ENCODE results near the gene PPCDC.

The PPCDC gene, protein sequence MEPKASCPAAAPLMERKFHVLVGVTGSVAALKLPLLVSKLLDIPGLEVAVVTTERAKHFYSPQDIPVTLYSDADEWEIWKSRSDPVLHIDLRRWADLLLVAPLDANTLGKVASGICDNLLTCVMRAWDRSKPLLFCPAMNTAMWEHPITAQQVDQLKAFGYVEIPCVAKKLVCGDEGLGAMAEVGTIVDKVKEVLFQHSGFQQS

DNA sequence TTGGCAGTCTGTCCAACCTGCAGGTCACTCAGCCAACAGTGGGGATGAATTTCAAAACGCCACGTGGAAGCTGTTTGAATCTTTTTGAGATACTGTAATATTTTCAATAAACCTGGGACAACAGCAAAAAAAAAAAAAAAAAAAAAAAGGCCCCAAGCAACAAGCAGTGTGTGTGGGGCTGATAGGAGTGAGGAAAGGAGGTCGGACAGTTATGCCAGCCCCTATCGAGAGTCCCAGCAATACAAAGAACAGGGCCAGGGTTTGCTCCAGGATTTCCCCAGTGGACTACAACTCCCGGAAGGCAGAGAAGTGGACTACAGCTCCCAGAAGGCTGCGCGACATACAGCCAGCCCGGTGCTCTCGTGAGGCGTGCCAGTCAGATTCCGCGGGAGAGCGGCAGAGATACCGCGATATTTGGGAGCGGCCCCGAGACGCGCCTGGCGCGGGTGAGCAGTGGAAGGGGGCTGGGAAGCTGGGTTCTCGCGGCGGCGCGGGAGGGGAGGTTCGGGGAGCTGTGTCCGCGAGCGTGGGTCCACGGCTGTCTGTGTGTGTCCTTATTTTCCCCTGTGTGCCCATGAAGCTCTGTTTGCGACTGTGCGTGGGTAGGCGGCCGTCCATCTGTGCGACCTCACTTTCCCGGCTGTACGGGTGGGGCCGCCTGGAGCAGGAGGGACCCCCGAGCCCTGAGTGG is at the start of gene PPCDC:
TSS of gene PPCDC (plus strand) at position 410 of the 691 bp plus-strand sequence. CDS start 4,729 bp downstream, outside the sequence.
- DNase-seq, result peak; percentile 94 to 95

DNA sequence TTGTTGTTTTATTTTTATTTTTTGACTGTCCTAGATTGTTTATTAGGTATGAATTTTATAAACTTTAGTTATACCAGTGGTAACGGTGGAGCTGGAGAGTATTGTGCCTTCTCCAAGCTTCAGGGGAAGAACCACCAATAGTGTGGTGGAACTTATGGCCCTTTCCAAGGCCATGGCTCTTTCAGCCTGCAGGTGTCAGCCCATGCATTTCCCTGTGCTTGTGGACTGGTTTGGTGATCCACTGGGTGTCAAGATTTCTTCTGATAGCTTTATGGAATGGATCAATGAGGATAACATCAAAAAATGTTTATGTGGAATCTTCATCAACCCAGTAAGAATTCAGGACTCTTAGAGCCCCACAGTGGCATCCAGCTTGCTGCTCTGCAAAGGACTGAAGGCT is 47.2 kb upstream of the PPCDC start:
- DNase-seq, result no peak

DNA sequence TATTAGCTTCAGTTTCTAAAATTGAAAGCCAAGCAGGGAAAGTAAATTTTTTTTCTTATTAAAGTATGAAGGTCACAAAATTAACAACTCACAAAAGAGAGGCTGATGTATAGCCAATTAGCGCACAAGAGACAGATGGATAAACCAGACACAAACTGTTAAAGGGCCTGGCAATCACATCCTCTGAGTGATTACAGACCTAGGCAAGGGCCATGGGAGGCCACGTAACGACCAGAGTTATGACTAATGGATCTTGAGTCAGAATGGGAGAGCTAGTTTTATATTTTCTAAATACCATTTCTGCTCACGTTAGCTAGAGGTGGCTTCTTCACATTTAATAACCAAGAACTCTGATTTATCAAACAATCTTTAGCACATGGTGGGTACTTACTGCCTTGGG is 45.8 kb upstream of the PPCDC start:
- DNase-seq, result no peak

DNA sequence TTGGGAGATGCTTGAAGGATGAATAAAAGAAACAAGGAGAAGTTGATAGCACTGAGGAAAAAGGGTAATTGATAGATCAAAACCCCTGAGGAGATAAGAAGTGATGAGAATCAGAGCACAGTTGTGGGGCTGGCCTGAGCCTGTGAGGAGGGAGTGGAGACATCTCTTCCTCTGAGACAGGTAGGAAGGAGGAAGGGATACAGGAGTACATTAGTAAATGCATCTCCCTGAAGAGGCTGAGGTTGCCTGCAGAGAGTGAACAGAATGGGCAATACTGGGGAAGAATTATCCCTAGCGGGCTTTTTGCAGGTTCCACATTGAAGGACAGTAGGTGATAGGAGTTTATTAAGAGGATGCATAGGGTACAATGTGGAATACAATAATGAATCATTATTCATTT is 45.3 kb upstream of the PPCDC start:
- no peak for DNase-seq

DNA sequence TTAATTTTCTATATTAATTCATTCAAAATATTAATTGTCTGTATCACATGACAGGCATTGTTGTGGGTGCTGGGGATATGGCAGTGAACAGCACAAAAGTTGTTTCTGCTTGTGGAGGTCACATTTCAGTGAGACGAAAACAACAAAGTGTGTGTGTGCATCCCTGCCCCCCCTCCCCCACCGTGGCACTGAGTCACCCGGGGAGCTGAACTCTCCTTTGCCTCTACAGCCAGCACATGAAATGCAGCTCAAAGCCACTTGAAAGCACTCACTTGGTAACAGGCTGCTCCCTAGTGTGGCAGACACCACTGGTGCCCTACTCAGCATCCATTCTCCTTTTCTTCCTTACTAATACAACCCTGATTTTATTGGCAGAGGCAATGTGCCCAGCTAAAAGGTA is 44.9 kb upstream of the PPCDC start:
- DNase-seq, result no peak

DNA sequence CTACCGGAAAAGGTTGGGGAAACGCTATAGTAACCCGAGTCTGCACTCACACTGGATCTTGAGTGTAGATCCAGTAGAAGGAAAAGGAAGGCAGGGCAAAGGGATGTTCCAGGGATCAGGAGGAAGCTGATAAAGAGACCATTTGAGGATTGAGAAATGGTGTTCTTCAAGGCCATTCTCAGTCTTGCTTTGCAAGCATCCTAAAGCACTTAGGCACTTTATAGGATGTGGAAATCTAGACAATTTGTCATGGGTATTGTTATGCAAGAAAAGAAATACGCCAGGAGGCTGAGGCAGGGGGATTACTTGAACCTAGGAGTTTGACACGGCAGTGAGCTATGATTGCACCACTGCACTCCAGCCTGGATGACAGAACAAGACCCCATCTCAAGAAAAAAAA is 41.2 kb upstream of the PPCDC start:
- DNase-seq, result no peak

DNA sequence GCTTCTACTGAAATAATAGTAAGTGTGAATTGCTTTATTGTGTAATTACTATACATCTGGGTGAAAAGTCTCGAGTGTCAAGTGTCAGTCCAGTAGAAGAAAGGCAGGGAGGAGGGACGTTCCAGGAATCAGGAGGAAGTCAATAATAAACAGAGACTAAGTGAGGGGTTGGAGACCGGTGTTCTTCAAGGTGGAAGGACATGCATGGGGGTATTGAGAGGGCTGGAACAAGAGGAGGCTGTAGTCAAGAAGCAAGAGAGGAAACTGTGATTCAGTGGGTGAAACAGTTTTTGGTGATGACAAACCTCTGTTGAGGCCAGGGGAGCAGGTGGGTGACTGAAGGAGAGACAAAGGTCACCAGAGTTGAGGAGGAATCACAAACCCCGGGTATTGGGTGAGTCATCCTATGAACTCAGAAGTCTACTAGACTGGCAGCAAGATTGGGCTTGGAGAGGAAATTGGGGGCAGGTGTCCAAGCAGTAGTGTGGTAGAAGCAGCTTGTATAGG is 39.6 kb upstream of the PPCDC start:
- DNase-seq, result no peak

DNA sequence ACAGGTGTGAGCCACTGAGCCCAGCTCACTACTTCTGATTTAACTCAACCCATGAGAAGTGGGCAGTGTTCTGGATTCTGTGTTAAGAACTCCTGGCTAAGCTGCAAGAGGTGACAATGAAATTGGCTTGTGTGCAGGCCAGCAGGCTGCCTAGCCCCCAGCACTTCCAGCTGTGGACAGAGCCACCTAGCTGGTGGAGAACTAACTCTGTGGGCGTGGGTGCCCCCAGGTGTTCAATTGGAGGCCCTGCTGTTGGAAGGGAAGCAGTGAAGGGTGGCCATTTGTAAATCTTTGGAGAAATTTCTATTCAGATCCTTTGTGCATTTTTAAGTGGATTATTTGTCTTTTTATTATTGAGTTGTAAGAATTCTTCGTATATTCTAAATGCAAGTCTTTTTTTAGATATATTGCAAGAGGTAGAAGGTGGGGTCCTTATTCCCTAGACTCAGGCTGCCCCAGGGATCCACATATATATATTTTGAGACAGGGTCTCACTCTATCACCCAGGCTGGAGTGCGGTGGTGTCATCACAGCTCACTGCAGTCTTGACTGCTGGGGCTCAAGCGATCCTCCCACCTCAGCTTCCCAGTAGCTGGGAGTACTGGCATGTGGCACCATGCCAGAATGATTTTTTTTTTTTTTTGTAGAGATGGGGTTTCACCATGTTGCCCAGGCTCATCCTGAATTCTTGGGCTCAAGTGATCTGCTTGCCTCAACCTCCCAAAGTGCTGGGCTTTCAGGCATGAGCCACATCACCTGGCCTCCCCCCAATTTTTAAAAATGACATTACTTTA is 35.2 kb upstream of the PPCDC start:
- peak; percentile 6 to 9 for DNase-seq

DNA sequence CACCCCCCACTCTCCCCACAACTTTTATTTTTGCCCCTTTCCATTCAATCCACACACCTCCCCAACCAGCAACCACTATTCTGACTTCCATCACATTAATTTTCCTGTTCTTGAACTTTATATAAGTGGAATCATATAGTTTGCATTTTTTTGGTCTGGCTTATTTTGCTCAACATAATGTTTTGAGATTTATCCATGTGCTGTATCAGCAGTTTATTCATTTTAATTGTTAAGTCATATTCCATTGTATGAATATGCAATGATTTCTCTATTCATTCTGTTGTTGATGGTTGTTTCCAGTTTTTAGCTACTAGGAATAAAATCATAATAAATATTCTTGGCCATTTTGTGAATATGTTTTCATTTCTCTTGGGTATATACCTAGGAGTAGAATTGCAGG is 33.9 kb upstream of the PPCDC start:
- DNase-seq, result no peak

DNA sequence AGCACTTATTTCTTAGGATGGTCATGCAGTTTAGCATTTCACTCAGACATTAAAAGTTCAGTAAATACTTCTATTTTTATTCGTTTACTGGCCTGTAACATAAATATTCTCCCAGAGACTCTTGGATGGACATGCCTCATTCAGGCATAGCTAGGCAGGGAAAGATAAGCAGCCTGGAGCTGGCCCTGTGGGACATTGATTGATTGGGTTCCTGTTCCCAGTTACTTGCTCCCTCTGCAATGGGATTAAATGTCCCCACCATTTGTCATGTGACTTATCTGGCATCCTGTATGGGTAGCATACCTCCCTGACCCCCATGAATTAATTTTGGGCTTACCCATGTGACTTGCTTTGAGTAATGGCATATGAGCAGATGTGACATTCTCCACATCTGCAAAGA is 30.8 kb upstream of the PPCDC start:
- no peak for DNase-seq

DNA sequence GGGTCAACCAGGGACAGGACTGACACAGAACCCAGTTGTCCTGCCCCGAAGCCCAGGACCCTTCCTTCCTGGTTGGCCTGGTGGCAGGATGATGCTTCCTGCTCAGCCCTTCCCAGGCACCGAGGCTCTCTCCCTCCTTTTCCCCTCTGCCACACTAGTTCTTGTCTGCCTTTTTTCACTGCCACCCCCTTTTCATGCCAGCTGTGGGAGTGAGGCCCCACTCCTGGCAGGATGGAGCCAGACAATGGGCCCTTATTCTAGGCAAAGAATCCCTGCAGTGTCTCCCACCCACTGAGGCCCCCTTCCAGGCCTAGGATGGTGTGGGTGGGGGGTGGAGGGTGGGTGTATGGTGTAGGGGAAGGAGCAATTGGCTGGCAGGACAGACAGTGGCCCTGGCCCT is 29.2 kb upstream of the PPCDC start:
- no peak for DNase-seq

DNA sequence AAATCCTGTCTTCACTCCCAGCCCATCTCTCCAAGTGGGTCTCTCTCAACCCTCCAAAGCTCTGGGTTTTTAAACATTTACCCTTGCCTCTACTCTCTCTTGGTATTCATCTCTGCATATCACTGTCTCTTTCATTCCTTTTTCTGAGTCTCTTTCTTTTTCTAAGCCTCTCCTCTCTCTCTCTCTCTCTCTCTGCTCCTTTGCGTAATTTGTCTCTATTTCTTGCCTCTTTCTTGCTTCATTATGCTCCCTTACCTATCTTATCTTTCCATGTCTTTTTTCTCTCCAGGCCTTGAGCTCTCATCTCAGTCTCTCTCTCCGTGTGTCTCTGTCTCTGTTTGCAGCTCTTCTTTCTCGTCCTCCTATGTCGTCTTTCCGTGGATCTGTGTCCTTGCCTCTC is 28.7 kb upstream of the PPCDC start:
- DNase-seq, result no peak

DNA sequence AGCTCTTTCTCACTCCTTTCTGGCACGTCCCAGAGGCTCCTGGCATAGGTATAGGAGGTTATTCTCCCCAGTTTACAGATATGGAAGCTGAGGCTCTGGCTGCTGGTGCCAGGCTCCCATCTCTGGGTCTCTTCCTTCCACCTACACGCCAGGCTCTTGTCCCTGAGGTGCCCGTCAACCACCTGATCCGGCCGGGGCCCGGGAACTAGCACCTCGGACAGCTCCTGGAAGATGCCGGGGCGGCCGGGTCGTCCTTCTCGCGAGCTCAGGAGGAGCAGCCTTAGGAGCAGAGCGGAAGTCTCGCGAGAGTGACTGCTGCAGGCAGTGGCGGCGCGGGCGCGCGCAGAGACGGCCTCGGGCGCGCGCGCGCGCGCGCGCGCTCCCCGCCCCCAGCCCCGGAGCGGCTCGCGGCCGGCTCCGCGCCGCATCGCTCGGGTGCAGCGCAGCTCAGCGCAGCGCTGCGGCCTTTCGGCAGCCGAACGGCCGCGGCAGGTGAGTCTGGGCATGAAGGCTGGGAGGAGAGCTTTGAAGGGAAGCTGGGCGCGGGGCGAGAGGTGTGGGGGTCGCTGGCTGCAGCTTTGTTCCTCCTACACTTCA is 28.1 kb upstream of the PPCDC start, which contains the start of gene SCAMP5:
TSS of gene SCAMP5 (plus strand) at position 382 of the 597 bp plus-strand sequence. CDS start 16,277 bp downstream, outside the sequence.
- peak; percentile 91 to 92 for DNase-seq

DNA sequence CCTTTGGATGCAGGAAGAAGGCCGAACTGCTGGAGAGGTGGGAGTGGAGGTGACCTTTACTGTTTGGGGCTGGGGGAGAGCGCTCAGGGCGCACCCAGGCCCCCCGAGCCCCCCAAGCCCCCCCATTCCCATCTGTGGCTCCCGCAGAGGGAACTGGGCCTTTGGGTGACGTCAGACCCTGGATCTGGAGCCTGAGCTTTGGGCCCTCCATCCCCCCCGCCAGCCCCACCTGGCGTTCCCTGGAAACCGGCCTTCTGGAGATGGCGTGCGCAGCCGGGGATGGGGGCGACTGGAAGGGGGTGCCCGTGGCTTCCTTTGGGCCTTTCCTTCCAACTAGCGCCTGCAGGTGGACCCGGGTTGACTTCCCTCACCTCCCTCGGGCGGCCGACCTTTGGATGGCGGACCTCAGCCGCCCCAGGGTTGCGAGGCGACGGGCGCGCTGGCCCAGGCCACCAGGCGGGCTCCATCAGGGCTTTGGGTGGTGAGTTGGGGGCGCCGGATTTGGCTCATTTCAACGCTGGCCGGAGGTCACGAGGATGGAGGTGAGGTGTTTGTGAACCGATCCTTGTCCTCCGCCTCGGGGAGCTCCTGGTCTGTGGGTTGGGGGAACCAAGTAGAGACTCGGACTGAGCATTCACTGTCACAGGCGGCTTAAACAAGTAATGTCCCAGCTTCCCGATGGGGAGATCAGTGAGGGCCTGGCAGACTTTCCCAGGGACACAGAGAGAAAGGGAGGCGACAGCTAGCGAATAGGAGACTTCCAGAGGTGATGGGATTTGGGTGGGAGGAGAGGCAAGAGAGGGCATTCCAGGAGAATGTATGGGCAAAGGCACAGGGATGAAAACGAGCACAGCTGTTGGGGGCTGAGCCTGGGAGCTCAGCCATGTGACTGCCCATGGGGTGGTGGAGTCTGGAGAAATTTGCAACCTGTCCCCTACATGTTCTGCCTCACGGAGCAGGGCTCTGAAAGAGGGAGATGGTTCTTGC is 27.3 kb upstream of the PPCDC start:
- no peak for DNase-seq

DNA sequence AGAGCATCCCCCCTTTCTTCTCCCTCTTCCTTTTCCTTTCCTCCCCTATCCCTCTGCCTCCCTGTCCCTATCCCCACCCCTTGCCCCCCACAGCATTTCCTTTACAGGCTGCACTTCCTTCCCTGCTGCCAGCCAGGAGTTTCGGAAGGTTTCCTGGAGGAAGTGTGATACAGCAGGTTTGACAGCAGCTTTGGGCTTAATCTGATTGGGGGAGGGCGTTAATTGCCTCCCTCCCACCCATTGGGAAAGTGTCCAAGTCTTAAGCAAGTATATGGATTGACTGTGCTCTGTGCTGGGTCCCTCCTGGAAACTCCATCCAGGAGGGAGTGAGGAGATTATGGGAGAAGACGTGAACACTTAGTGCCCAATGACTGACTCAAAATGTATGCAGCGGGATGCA is 26.2 kb upstream of the PPCDC start:
- no peak for DNase-seq

DNA sequence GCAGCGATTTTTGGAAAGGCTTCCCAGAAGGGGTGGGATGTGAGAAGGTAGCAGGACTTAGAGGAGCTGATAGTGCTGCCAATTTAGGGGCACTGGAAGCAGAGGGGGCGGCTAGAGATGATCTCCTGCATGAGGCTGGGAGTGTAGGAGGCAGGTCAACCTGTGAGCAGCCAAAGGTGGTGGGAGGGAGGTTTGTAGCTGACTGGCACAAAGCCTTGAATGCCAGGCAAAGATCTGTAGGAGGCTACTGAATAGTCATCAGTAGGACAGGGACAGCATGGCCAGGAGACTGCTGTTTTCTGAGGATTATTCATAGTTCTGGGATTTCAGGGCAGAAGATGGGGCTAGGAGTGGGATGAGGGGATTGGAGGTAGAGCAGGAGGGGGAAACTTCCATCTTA is 25.8 kb upstream of the PPCDC start:
- DNase-seq, result no peak

DNA sequence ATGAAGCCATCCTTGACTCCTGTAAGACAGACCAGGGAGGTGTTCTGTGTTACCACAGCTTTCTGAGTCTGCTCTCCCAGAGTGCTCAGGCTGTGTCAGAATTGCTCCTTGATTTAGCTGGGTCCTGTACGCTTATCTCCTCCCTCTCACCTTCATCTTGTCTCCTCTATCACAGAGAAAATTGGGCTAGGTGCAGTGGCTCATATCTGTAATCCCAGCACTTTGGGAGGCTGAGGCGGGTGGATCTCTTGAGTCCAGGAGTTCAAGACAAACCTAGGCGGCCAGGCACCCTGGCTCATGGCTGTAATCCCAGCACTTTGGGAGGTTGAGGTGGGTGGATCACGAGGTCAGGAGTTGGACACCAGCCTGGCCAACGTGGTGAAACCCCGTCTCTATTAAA is 22.1 kb upstream of the PPCDC start:
- DNase-seq, result no peak

DNA sequence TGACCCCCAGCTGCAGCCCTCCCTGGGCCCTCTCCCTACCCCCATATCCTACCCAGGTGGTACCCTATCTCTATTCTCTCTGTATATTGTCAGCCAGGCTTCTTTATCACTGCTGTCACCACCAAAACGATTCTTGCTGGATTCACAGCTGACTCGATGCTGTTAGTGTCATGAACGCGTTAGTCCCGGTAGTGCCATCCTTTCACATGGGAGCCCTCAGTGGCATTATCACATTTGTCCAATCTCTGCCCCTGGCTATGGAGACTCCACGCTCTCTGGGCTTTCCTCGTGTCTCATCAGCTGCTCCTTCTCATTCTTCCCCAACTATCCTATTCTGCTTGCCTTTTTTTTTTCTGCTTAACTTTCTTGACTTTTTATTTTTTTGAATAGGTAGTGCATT is 21.0 kb upstream of the PPCDC start:
- no peak for DNase-seq

DNA sequence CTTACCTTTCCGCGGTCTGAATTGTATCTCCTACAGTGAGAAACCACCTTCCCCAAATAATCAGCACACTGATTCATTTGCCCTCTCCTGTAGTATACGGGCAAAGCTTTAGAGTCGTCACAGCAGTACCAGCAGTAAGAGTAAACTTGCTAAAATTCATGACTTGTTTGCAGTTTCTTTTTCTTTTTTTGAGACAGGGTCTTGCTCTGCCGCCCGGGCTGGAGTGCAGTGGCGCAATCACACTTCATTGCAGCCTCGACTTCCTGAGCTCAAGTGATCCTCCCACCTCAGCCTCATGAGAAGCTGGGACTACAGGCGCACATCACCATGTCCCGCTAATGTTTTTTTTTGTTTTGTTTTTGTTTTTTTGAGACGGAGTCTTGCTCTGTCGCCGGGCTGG is 16.2 kb upstream of the PPCDC start:
- DNase-seq, result no peak

DNA sequence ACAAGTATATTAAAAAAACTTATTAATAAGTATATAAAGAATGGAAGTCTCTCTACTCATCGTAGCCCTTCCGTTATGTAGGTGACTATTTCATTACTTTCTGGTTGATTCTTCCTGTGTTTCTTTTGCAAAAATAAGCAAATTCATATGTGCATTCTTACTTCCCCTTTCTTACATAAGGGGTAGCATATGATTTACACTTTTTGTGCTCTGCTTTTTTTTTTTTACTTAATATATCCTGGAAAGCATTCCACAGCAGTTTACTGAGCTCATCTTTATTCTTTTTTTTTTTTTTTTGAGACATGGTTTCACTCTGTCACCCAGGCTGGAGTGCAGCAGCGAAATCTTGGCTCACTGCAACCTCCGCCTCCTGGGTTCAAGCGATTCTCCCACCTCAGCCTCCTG is 15.2 kb upstream of the PPCDC start:
- DNase-seq, result no peak

DNA sequence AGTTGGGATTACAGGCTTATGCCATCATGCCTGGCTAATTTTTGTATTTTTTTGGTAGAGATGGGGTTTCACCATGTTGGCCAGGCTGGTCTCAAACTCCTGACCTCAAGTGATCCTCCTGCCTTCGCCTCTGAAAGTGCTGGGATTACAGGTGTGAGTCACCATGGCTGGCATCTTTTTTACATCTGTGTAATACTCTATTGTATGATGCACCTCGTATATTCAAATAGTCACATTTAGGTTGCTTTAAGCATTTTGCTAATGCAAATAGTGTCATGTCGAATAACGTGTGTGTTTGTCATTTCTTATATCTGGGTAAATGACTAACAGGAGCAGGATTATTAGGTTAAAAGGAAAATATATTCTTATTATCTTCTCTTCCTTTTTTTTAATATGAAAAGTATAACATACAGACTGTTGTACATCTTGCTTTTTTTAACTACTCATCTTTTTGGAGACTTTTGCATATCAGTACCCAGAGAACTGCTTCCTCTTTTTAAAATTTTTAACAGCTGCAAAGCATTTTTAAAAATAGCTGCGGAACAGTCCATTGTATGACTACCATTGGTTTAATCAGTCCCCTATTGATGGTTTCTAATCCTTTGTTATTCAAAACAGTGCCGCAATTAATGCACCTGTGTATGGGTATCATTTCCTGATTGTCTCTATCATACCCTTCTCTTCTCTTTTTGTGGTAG is 14.6 kb upstream of the PPCDC start:
- DNase-seq, result no peak
